ENCODE data around the gene PTGIR.
"Not testable (repeated sequence)": the region's sequence is repeated elsewhere in the genome, so short reads cannot be mapped to it uniquely, and the experiment has no call there.

PTGIR gene

GRCh38 chr19:46637224-46637623, 12.3 kb upstream of the PTGIR start:
- DNase-seq (ENCODE audit: low spot score), result no peak

DNA sequence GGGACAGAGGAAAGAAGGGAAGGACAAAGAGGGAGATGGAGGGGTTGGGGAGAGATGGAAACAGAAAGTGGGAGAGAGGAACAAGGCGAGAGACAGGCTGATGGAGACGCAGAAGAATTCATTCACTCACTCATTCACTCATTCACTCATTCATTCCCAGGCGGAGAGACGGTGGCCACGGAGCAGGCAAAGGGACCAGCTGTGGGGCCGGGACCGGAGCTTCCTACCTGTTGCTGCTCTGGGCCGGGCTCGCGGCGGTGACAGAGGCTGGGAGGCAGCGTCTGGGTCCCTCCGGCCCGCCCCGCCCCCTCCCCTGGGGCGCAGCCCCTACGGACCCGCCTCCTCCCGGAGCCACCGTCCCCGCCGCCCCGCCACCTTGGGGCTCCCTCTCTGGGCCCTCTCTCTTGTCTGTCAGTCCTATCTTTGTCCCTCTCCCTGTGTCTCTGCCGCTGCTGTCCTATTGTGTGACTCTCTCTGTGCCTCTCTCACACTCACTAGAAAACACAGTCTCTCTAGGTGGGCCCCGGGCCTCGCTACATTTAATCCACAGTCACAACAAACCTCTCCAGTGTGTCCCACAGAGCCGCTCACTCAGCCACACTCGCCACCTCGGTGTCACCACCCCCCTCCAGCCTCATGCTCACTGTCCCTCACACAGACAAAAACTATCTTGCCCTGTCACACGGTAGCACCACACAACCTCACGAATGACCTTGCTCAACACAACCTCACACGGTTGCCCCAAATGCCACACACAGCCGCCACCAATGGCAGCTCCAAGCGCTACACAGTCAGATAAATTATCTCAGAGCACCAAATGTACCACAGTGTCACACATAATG, 11.3 kb upstream of the PTGIR start, which contains the start of gene GNG8:
GNG8 (minus strand) TSS at position 283 of the 842 bp plus-strand sequence. CDS start 1,520 bp downstream, outside the sequence.
- DNase-seq (ENCODE audit: low spot score), result no peak

DNA sequence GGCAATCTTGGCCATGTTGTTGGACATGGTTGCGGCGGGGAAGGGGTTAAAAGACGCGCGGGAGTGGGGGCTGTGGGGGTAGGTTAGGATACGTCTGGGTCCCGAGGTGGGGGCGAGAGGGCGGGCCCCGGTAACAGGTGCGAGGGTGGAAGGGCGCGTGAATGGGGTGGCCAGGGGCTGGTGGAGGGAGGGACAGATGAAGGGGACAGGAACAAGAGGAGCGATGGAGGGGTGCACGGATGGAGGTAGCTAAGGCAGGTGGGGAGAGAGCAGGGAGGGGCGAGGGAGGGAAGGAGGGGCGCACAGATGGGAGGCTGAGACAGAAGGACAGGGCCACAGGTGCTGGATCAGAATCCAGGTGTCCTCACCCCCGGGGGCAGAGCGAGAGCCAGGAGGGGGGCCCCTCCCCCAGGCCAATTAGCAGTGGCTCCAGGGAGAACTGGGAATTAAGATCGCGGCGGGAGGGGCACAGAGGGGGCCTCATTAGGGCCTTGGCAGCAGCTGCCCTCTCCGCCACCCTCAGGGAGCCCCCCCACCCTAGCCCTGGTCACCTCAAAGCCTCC, 9.8 kb upstream of the PTGIR start:
- no peak for DNase-seq (ENCODE audit: low spot score)

DNA sequence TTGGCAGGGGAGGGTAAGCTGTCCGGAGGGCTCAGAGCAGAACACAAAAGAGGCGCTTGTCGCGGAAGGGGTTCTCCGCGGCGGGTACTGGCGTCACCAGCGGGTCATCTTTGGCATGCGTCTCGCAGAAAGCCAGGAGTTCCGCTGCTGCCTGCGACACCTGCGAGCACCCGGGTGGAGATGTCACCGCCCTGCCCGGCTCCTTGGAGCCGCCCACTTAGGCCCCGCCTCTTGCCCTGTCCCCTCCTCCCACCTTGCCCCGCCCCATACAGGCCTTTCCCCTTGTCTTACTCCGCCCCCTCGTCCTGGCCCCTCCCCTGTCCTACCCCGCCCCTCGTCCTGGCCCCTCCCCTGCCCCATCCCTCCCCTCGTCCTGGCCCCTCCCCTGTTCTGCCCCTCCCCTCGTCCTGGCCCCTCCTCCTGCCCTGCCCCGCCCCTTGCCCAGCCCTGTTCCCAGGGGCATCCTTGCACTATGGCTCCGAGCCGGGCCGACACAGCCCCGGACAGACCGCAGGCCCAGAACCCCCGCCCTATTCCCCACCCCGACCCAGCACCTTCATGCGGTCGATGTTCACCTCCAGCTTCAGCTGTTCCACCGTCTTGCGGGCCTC, 9.3 kb upstream of the PTGIR start:
- peak; percentile 94 for DNase-seq (ENCODE audit: low spot score)

- no peak for DNase-seq (ENCODE audit: low spot score)
Measured at GRCh38 chr19:46633130-46633529, 8.2 kb upstream of the PTGIR start.

DNA sequence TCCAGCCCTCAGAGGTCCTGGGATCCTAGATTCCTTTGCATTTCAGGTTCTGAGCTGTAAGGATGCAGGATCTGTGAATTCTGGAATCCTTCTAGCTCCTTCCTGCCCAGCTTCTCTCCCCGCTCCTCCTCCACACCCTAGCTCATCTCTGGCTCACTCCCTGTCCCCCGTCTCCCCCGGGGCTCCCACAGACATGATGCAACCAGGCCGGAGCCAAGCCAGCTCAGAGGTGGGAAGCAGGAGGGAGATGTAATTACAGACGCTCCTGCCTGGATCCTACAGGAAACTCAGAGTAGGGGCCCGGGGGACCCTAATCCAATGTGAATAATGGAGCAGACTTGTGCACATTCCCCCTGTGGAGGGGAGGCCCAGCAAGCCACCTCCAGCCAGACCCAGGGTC, 6.6 kb upstream of the PTGIR start:
- no peak for DNase-seq (ENCODE audit: low spot score)

GRCh38 chr19:46630586-46631205, 5.8 kb upstream of the PTGIR start:
- DNase-seq (ENCODE audit: low spot score), result no peak

DNA sequence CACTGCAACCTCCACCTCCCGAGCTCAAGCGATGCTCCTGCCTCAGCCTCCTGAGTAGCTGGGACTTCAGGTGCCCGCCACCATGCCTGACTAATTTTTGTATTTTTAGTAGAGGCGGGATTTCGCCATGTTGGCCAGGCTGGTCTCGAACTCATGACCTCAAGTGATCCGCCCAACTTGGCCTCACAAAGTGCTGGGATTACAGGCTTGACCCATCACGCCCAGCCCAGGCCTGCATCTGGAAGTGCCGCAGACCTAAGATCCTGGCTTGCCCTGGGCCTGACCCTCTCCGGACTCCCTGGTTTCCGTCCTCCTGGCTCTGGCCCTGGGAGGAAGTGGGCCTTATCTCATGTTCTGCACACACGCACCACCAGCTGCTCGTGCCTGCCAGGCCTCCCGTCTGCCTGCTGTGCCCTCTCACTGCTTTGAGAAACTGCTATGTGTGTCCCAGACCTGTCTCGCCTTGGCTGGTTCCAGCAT, 4.7 kb upstream of the PTGIR start:
- DNase-seq (ENCODE audit: low spot score), result no peak

- DNase-seq (ENCODE audit: low spot score), result not testable (repeated sequence)
Measured at GRCh38 chr19:46628970-46629369, 4.1 kb upstream of the PTGIR start.

DNA sequence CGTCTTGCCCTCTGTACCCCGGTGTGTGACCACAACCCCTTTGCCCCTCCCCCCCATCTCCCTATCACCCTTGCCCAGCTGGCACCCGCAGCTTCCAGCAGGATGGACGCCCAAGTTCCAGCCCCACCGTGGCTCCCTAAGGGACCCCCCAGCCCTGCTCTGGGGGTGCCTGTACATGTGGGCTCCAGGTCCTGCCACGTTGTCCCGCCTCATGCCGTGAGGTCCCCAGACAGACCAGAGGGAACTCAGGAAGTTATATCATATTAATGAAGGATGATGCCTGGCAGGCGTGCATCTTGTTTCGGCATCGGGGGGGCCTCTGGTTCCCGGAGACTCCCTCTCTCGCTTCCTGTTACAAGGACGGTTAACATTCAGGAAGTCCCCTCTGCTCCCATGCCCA, 1.6 kb upstream of the PTGIR start:
- DNase-seq (ENCODE audit: low spot score), result no peak

DNA sequence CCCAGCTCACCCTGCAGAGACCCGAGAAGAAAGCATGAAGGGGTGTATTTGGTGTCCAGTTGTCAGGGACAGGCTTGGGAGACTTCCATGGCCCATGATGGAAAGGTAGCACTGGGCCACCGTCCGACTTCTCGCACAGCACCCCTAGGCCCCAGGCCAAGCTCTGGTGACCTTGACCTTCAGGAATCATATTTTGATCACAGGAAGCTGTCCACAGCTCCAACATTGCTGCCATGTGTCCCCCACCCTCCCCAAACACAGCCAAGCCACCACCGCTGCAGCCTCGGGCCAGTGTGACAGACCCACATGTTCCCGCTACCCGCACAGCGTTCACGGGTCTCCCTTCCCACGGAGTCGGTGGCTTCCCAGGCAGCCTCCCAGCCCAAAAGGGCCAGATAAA, 842 bp upstream of the PTGIR start:
- DNase-seq (ENCODE audit: low spot score), result no peak

- no peak for DNase-seq (ENCODE audit: low spot score)
Measured at GRCh38 chr19:46623915-46624502, 880 bp downstream of the PTGIR start.

- DNase-seq (ENCODE audit: low spot score), result no peak
Measured at GRCh38 chr19:46622118-46622446, 2.8 kb downstream of the PTGIR start.

GRCh38 chr19:46621191-46622117, 3.4 kb downstream of the PTGIR start:
- DNase-seq (ENCODE audit: low spot score), result no peak

GRCh38 chr19:46620716-46621115, 4.2 kb downstream of the PTGIR start:
- no peak for DNase-seq (ENCODE audit: low spot score)

GRCh38 chr19:46620267-46620666, 4.6 kb downstream of the PTGIR start:
- no peak for DNase-seq (ENCODE audit: low spot score)

GRCh38 chr19:46618670-46619231, 6.1 kb downstream of the PTGIR start:
- peak; percentile 46 for DNase-seq (ENCODE audit: low spot score)

DNA sequence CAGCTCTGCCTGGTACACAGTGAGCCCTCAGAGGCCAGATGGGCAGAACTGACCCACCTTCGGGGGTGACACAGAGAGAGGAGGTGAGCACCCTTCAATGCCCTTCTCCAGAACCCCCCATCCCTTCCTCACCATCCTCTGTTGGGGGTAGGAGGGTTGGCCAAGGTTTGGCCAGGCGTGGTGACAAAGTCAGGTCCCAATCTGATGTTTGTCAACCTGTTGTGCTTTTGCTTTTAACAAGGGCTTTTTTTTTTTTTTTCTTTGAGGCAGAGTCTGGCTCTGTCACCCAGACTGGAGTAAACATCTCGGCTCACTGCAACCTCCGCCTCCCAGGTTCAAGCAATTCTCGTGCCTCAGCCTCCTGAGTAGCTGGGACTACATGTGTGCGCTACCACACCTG, 7.3 kb downstream of the PTGIR start:
- no peak for DNase-seq (ENCODE audit: low spot score)

- peak; percentile 37 for DNase-seq (ENCODE audit: low spot score)
Measured at GRCh38 chr19:46616631-46617322, 8.1 kb downstream of the PTGIR start.

- no peak for DNase-seq (ENCODE audit: low spot score)
Measured at GRCh38 chr19:46615966-46616365, 8.9 kb downstream of the PTGIR start.
